GM12865 (cell line): ENCODE data around the gene SULF2.

Experiments
- DNase-seq: peaks from one replicate; pipeline ENCODE4 v3.0.0; 2010; ENCODE audit warnings: low read depth
- H3K4me3 ChIP-seq: 2 replicates; pipeline ENCODE4 v1.5.1; 2011; ENCODE audit warnings: mild to moderate bottlenecking, low read depth, low read length, control low read depth
- TF ChIP-seq, protein P1 (sequence below): IDR thresholded peaks from 2 replicates; pipeline ENCODE4 v1.5.1; 2011; ENCODE audit warnings: low read length, control low read depth, low read depth, inconsistent platforms; ENCODE audit not compliant: insufficient read depth; ENCODE audit errors: missing control alignments

SULF2 gene

GRCh38 chr20:47789081-47789763 lies 3.9 kb upstream of the SULF2 start:
- DNase-seq: no peak
- H3K4me3 ChIP-seq: no peak overlapping the region
- TF ChIP-seq, protein P1, sequence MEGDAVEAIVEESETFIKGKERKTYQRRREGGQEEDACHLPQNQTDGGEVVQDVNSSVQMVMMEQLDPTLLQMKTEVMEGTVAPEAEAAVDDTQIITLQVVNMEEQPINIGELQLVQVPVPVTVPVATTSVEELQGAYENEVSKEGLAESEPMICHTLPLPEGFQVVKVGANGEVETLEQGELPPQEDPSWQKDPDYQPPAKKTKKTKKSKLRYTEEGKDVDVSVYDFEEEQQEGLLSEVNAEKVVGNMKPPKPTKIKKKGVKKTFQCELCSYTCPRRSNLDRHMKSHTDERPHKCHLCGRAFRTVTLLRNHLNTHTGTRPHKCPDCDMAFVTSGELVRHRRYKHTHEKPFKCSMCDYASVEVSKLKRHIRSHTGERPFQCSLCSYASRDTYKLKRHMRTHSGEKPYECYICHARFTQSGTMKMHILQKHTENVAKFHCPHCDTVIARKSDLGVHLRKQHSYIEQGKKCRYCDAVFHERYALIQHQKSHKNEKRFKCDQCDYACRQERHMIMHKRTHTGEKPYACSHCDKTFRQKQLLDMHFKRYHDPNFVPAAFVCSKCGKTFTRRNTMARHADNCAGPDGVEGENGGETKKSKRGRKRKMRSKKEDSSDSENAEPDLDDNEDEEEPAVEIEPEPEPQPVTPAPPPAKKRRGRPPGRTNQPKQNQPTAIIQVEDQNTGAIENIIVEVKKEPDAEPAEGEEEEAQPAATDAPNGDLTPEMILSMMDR: no peak

- TF ChIP-seq, protein P1: no peak
- DNase-seq: no peak
- H3K4me3 ChIP-seq: no peak overlapping the region
These were observed 3.4 kb upstream of the SULF2 start for GRCh38 chr20:47788741-47789080.

- no peak overlapping the region for H3K4me3 ChIP-seq
- TF ChIP-seq, protein P1: no peak
- DNase-seq: no peak
These were observed 1.5 kb upstream of the SULF2 start for GRCh38 chr20:47786765-47787107.

DNA sequence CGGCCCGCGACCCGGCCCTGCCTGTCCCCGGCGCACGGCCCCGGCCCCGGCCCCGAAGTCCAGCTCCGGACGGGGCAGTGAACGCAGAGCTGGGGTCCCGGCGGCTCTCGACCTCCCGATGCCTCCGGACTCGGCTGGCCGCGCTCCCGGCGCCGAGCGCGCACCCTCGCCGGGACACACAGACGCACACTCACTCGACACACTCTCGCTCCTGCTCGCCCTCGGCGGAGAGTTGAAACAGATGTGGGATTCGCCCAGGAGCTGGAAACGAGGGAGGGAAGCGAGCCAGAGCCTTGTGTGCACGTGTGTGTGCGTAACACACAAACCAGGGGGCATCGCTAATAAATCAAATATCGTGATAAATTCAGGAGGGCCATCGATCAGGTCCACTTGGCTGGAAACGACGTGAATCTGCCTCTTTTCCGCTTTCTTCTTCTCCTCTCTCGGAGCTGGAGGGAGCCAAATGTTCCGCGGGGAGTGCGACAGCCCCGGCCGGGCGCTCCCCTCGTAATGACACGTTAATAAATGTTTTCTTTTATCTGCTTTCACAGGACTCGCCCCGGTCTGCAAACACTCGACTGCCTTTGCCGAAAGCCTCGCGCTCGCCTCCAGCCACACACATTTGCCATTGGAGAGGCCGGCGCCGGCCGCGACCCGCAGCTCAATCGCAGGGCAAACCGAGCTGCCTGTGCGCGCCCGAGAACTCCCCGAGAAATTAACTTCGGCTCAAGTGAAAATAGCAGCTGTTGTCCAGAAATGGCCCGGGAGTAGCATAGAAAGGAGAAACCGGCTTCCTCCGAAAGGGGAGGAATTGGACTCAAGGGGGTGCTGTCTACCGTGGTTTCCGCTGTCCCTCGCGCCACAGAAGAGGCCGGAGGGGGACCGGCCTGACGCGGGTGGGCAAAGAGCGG lies 828 bp upstream of the SULF2 start:
- peak; percentile 40 for DNase-seq
- TF ChIP-seq, protein P1: peak; percentile 34
- no peak overlapping the region for H3K4me3 ChIP-seq

DNA sequence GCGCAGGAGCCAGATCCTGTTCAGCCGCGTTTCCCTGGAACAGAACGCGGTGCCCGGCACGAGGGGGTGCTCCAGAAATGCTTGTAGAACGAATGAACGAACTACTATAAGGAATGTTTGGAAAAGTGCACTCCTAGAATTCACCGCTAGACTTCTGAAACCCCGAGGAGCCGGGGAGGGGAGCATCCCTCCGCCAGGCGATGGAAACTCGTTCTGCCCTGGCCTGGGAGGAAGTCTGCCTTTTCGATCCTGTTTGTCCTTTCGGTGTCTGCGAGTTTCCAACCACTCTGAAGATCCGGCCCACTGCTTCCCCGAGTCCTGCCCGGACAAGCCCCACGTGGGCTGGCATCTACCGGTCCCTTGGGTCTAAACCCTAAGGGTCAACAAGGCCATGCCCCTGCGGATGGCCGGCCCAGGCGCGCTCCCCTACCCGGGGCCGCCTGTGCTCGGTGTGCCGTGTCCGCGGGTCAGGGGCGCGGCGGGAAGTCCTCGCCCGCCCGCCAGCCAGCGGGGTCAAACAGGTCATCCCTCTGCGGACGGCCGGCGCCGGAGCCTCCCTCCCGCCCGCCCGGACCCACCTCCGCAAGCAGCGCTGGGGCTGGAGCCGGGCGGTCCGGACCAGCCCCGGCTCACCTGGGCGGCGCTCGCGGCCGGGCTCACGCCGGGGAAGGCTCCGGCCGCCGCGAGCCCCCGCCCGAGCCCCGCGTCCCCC lies 526 bp downstream of the SULF2 start:
- peak overlapping the region; percentile 41 for H3K4me3 ChIP-seq
- TF ChIP-seq, protein P1: no peak
- DNase-seq: peak; percentile 12

DNA sequence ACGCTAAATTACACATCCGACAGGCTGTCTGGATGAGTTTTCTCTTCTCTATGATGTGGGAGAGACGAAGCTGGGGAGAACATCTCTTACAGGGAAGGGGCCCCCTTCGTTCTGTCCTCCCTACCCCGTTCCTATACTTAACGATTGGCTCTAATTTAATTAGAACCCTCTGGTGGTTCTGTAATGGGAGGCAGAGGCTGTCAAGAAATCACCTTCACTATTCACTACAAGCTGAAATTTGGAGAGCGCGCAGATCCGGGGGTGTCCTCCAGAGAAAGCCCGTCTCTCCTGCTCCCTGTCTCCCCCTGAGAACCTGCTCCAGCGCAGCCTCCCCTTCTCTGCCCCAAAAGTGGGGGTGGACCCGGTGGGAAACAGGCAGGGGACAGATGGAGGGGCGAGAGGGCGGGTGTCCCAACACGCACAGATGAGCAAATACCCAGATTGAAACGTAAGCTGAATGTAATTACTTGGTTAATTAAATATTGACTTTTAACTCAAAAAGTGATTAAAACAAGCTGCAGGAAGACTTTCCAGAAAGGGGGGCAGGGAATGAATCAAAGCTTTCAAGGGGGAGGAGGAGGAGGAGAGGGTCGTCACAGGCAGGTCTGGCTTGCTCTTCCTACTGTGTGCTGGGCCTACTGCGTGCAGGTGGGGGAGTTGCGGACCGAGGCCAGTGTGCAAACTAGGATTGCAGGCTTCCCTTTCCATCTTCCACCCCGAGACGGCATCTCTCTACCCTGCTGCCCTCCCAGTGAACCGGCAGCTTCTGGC lies 1.3 kb downstream of the SULF2 start:
- TF ChIP-seq, protein P1: no peak
- peak overlapping the region; percentile 41 for H3K4me3 ChIP-seq
- no peak for DNase-seq
